ENCODE data around the gene NELFA.
"Not testable (repeated sequence)": the region's sequence is repeated elsewhere in the genome, so short reads cannot be mapped to it uniquely, and the experiment has no call there.

NELFA gene

GRCh38 chr4:2008671-2008920 lies 178 bp downstream of the NELFA start:
- no peak for TF ChIP-seq CTCF (IDR thresholded peaks at IDR 0.05; ENCODE audit: low read depth, low read length)
- no peak for DNase-seq (ENCODE audit: extremely low read depth, low read depth)

GRCh38 chr4:2007804-2008670 lies 737 bp downstream of the NELFA start:
- TF ChIP-seq CTCF (IDR thresholded peaks at IDR 0.05; ENCODE audit: low read depth, low read length): no peak
- DNase-seq (ENCODE audit: extremely low read depth, low read depth): no peak

- TF ChIP-seq CTCF (IDR thresholded peaks at IDR 0.05; ENCODE audit: low read depth, low read length): no peak
- no peak for DNase-seq (ENCODE audit: extremely low read depth, low read depth)
Observed at GRCh38 chr4:2006956-2007653, 1.7 kb downstream of the NELFA start.

GRCh38 chr4:2006367-2006766 lies 2.4 kb downstream of the NELFA start:
- TF ChIP-seq CTCF (IDR thresholded peaks at IDR 0.05; ENCODE audit: low read depth, low read length): no peak
- DNase-seq (ENCODE audit: extremely low read depth, low read depth): no peak

GRCh38 chr4:2003361-2003760 lies 5.4 kb downstream of the NELFA start:
- not testable (repeated sequence) for DNase-seq (ENCODE audit: extremely low read depth, low read depth)

- DNase-seq (ENCODE audit: extremely low read depth, low read depth): not testable (repeated sequence)
Observed at GRCh38 chr4:1999308-1999707, 9.5 kb downstream of the NELFA start.

- no peak for TF ChIP-seq CTCF (IDR thresholded peaks at IDR 0.05; ENCODE audit: low read depth, low read length)
- no peak for DNase-seq (ENCODE audit: extremely low read depth, low read depth)
Observed at GRCh38 chr4:1998296-1998695, 10.5 kb downstream of the NELFA start.

GRCh38 chr4:1997712-1998111 lies 11.1 kb downstream of the NELFA start:
- DNase-seq (ENCODE audit: extremely low read depth, low read depth): no peak
- TF ChIP-seq CTCF (IDR thresholded peaks at IDR 0.05; ENCODE audit: low read depth, low read length): no peak
